ENCODE measurements around the gene EOGT. TPM values are rescaled to one million over a fixed set of nuclear protein-coding genes. Genes with fewer than 3 reads are reported as not detected.

EOGT gene
- total RNA-seq, result 10 to 100 TPM in 4 of 6 donors, 1 to 10 TPM in 2; 7.6 to 12.9 (median 10.8) TPM
- polyA plus RNA-seq, result 10 to 100 TPM; 16.9 to 19.3 TPM

DNA sequence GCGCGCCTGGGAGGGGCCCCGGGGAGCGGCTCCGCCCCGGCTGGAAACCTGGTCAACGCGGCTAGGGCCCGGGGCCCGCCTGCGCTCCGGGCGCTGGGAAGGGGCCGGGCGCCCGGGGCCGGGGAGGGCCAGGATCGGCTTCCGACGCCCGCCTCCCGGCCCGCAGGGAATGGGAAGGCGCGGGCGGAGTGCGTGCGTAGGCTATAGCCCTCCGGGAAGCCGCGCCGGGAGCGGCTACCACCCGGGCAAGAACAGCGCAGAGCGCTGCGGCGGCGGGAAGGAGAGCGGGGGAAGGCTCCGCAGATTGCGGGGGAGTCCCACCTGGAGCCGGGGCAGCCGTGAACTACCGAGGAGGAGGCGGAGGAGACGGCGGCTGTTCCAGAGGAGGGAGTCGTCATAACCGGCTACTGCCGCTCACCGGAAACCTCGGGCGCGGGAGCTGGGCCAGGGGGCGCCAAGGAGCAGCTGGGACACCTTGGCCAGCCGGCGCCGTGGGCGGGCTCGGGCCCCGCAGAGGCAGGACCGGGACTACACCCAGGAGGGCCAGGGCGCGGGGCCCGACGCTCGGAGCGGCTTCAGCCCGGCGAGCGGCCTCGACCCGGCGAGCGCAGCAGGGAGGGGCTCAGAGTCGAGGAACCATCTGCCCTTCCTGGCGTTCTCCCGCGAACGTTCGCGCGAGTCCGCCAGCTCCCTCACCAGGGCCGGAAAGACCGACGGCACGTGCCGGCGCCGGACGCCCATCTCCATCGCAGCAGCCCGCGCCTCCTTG is at the start of gene EOGT:
EOGT (minus strand) TSS at position 432 of the 769 bp plus-strand sequence. CDS start 3,838 bp downstream, outside the sequence.
- TF ChIP-seq, protein P1, sequence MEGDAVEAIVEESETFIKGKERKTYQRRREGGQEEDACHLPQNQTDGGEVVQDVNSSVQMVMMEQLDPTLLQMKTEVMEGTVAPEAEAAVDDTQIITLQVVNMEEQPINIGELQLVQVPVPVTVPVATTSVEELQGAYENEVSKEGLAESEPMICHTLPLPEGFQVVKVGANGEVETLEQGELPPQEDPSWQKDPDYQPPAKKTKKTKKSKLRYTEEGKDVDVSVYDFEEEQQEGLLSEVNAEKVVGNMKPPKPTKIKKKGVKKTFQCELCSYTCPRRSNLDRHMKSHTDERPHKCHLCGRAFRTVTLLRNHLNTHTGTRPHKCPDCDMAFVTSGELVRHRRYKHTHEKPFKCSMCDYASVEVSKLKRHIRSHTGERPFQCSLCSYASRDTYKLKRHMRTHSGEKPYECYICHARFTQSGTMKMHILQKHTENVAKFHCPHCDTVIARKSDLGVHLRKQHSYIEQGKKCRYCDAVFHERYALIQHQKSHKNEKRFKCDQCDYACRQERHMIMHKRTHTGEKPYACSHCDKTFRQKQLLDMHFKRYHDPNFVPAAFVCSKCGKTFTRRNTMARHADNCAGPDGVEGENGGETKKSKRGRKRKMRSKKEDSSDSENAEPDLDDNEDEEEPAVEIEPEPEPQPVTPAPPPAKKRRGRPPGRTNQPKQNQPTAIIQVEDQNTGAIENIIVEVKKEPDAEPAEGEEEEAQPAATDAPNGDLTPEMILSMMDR (IDR thresholded peaks at IDR 0.05), result peak; percentile 24 to 39 (median 28)
- H3K4me3 ChIP-seq, result peak within 1 kb of the TSS; percentile 63 to 91 (median 77)
- peaks cover 0 to 6% (median 5%) of the 10 kb centered on the region in 3 donors for H3K4me1 ChIP-seq
- no peaks in the 10 kb centered on the region for H3K9me3 ChIP-seq
- ATAC-seq (peak; percentile 91 to 97 (median 94)), FAIRE-seq (no peak), DNase-seq (peak; percentile 88 to 97 (median 92))
- H3K36me3 ChIP-seq, result peaks cover 0 to under 1% (median 0%) of the 10 kb centered on the region in 3 donors
- no peaks in the 10 kb centered on the region for H3K27me3 ChIP-seq
- 0 to 1% methylated on average over 81 to 96 of the region's 96 CpGs for WGBS, 2 donors
- H3K27ac ChIP-seq, result peak within 1 kb of the TSS; percentile 97 to 98 (median 98)
- intact Hi-C loops (cut with DNase I), result no loop called here

DNA sequence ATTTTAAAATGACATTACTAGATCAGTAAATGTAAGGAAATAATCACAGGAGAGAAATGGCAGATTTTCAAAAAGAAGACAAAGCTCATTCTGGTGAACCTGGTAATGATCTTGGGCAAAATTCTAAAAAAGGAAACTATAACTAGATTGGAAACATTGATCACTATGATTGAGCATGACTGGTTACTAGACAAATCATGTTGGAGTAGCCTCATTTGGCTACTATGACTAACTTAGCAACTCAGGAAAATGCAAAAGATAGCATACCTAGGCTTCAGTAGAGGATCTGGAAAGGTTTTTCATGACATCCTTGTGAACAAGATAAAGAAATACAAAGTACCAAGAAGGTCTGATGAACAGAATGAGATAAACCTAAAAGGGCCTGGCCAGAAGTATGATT is 46.2 kb upstream of the EOGT start:
- no peaks in the 10 kb centered on the region for H3K27me3 ChIP-seq
- no peak overlapping the region for H3K27ac ChIP-seq
- no peak for FAIRE-seq
- intact Hi-C loops (cut with DNase I), result no loop called here
- no peaks in the 10 kb centered on the region for H3K9me3 ChIP-seq
- no peak for DNase-seq
- ATAC-seq, result no peak
- TF ChIP-seq, protein P1 (IDR thresholded peaks at IDR 0.05), result no peak
- no peaks in the 10 kb centered on the region for H3K4me1 ChIP-seq
- H3K4me3 ChIP-seq, result no peak overlapping the region
- peaks cover 0 to 26% (median 4%) of the 10 kb centered on the region in 3 donors for H3K36me3 ChIP-seq

DNA sequence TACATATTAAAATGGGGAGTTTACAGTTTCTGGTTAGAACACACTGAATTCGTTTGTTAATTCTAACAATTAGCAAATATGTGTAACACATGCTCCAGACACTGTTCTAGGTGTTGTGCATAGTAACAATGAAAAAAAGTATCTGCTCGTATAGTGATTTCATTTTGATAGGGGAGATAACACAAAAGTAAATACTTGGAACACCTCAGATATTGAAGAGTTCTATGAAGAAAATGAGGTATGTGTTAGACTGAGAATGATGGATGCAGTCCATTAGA is 45.4 kb upstream of the EOGT start:
- DNase-seq, result no peak
- H3K4me1 ChIP-seq, result no peaks in the 10 kb centered on the region
- FAIRE-seq, result no peak
- TF ChIP-seq, protein P1 (IDR thresholded peaks at IDR 0.05), result no peak
- ATAC-seq, result no peak
- H3K9me3 ChIP-seq, result no peaks in the 10 kb centered on the region
- H3K4me3 ChIP-seq, result no peak overlapping the region
- no peaks in the 10 kb centered on the region for H3K27me3 ChIP-seq
- 85 to 90% methylated on average over 2 of the region's 2 CpGs for WGBS, 2 donors
- H3K36me3 ChIP-seq, result peaks cover 0 to 30% (median 4%) of the 10 kb centered on the region in 3 donors
- no peak overlapping the region for H3K27ac ChIP-seq
- intact Hi-C loops (cut with DNase I), result no loop called here

DNA sequence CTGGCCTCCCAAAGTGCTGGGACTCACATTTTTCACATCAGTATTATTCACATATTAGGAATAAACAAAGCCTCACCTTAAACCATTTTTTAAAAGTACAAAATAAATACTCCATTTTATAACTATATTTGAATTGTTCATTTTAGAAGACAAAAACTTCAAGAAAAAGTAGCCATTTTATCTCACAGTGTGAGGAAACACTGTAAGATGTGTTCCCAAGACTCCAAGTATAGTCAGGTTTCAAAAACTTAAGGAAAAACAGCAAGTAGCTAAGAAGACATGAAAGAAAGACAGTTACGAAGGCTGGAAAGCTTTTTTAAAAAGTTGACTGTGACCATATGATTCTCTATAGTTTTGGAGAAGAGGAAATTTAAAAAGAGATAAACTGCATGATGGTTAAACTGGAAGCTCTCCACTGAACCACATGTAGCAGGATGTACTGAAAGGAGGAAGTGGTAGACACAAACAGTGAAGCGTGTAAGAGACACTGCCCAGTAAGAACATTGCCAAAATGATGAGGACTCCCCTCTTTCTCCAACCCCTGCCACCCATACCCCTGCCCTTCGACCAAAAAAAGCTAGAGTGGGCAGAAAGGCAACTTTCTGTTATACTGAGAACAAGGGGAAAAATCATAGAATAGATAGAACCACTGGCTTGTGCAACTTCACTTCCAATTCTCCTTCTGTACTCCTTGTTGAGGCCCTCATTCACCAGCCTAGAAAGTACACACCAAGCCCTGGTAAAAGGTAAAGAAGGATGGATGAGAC is 44.9 kb upstream of the EOGT start:
- peaks cover 0 to 30% (median 4%) of the 10 kb centered on the region in 3 donors for H3K36me3 ChIP-seq
- H3K27ac ChIP-seq, result no peak overlapping the region
- TF ChIP-seq, protein P1 (IDR thresholded peaks at IDR 0.05), result no peak
- DNase-seq (no peak), ATAC-seq (peak in 1 of 4 donors; percentile 53), FAIRE-seq (no peak)
- 89 to 97% methylated on average over 3 of the region's 3 CpGs for WGBS, 2 donors
- H3K4me3 ChIP-seq, result no peak overlapping the region
- intact Hi-C loops (cut with DNase I), result no loop called here
- no peaks in the 10 kb centered on the region for H3K27me3 ChIP-seq
- H3K9me3 ChIP-seq, result no peaks in the 10 kb centered on the region
- no peaks in the 10 kb centered on the region for H3K4me1 ChIP-seq

Data from pancreas (tissue), 10 donors.